Progenitor cell of endocrine pancreas (in vitro differentiated cells): ENCODE data around the gene PMEPA1. TPM values are rescaled to one million over a fixed set of nuclear protein-coding genes. Genes with fewer than 3 reads are reported as not detected.
A peak's percentile ranks its signal among the peaks of the same experiment; 100 is the strongest.

Source experiments
- DNase-seq: peaks from one replicate; pipeline ENCODE4 v3.0.0; 2021; ENCODE audit warnings: low spot score; ENCODE audit not compliant: unreplicated experiment
- H3K27ac Mint-ChIP-seq: 2 replicates; pipeline ENCODE4 v1.8.0; 2021; ENCODE audit warnings: mild to moderate bottlenecking, moderate library complexity, mixed read lengths
- H3K27me3 Mint-ChIP-seq: 2 replicates; pipeline ENCODE4 v1.8.0; 2021; ENCODE audit warnings: mixed read lengths
- H3K36me3 Mint-ChIP-seq: 2 replicates; pipeline ENCODE4 v1.8.0; 2022; ENCODE audit warnings: mixed read lengths; ENCODE audit not compliant: insufficient read depth
- H3K4me1 Mint-ChIP-seq: 2 replicates; pipeline ENCODE4 v1.8.0; 2021; ENCODE audit warnings: low read depth, mixed read lengths
- H3K4me3 Mint-ChIP-seq: 2 replicates; pipeline ENCODE4 v1.8.0; 2021; ENCODE audit warnings: low read depth, mild to moderate bottlenecking, moderate library complexity, mixed read lengths
- H3K9me3 Mint-ChIP-seq: 2 replicates; pipeline ENCODE4 v1.8.0; 2021; ENCODE audit warnings: low read depth, mixed read lengths
- CTCF ChIP-seq: fragments of 200-600 bp; sonication (generic); IDR thresholded peaks from one replicate; pipeline ENCODE4 v1.5.0; 2021; ENCODE audit warnings: antibody characterized with exemption, mild to moderate bottlenecking; ENCODE audit not compliant: unreplicated experiment
- total RNA-seq: library from RNA; stranded (reverse); gene quantifications from 2 replicates; pipeline ENCODE4 v1.2.1, GENCODE V29; 2021

PMEPA1 gene
- total RNA-seq, 1 donor from 2014 or later: 9.1 TPM

- no peak for TF ChIP-seq CTCF
- H3K9me3 Mint-ChIP-seq: no peaks in the 10 kb centered on the region
- peaks cover 45% of the 10 kb centered on the region for H3K4me1 Mint-ChIP-seq
- H3K36me3 Mint-ChIP-seq: peaks cover 1% of the 10 kb centered on the region
- H3K4me3 Mint-ChIP-seq: peak overlapping the region; percentile 97
- peaks cover 18% of the 10 kb centered on the region for H3K27me3 Mint-ChIP-seq
- peak overlapping the region; percentile 39 for H3K27ac Mint-ChIP-seq
- DNase-seq: no peak
Measured at GRCh38 chr20:57707320-57707719, 2.5 kb downstream of the PMEPA1 start.

GRCh38 chr20:57705127-57705899 lies 4.5 kb downstream of the PMEPA1 start:
- no peak overlapping the region for H3K27ac Mint-ChIP-seq
- DNase-seq: no peak
- no peak overlapping the region for H3K4me3 Mint-ChIP-seq
- H3K4me1 Mint-ChIP-seq: peaks cover 29% of the 10 kb centered on the region
- peaks cover 1% of the 10 kb centered on the region for H3K36me3 Mint-ChIP-seq
- H3K9me3 Mint-ChIP-seq: no peaks in the 10 kb centered on the region
- H3K27me3 Mint-ChIP-seq: peaks cover 18% of the 10 kb centered on the region
- TF ChIP-seq CTCF: no peak

- TF ChIP-seq CTCF: no peak
- Mint-ChIP-seq H3K4me1 (peaks cover 29% of the 10 kb centered on the region), H3K27me3 (peaks cover 18% of the 10 kb centered on the region), H3K27ac (no peak overlapping the region), H3K9me3 (no peaks in the 10 kb centered on the region), H3K36me3 (peaks cover 1% of the 10 kb centered on the region), H3K4me3 (no peak overlapping the region)
- DNase-seq: no peak
Measured at GRCh38 chr20:57704245-57704644, 5.6 kb downstream of the PMEPA1 start.

DNA sequence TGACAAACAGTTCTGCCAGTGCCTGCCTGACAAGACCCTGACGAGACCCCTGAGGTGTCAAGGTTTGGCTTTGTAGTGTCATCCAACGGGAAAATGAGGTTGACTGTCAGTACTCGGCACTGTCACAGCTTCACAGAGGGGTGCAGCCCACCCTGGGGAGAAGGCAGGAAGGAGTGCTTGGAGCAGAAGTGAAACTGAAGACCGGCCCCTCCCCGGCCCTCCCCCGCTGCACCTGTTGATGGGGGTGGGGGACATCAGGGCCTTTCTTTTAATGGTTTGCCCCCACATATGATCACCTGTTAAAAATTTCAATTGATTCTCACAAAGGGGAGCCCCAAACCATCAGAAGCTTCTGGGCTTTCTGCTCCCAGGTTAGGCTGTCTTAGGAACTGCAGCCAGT lies 6.8 kb downstream of the PMEPA1 start:
- no peak for TF ChIP-seq CTCF
- peaks cover 24% of the 10 kb centered on the region for H3K4me1 Mint-ChIP-seq

GRCh38 chr20:57702521-57702920 lies 7.3 kb downstream of the PMEPA1 start:
- no peak for DNase-seq
- Mint-ChIP-seq H3K9me3 (no peaks in the 10 kb centered on the region), H3K4me1 (peaks cover 19% of the 10 kb centered on the region), H3K36me3 (peaks cover 1% of the 10 kb centered on the region), H3K27me3 (peaks cover 7% of the 10 kb centered on the region), H3K27ac (peak overlapping the region; percentile 52), H3K4me3 (no peak overlapping the region)
- no peak for TF ChIP-seq CTCF

More for the DNA sequence above, 6.8 kb downstream of the PMEPA1 start:
- H3K36me3 Mint-ChIP-seq: peaks cover 1% of the 10 kb centered on the region
- no peaks in the 10 kb centered on the region for H3K9me3 Mint-ChIP-seq
- no peak overlapping the region for H3K4me3 Mint-ChIP-seq
- H3K27me3 Mint-ChIP-seq: peaks cover 11% of the 10 kb centered on the region
- H3K27ac Mint-ChIP-seq: no peak overlapping the region
- DNase-seq: no peak
